SK-N-SH (cell line): Measurements from ENCODE around the gene DHX9. TPM values are rescaled to one million over a fixed set of nuclear protein-coding genes. Genes with fewer than 3 reads are reported as not detected.

Experiments
- CTCF ChIA-PET: fragments of 300-600, 350-600 bp; formaldehyde crosslinking; extraction: SDS; loops from one replicate; lab custom pipeline; 2021; lab: Yijun Ruan, JAX
- POLR2A ChIA-PET: fragments of 350-600 bp; sonication (Branson Sonifier 250); formaldehyde crosslinking; extraction: SDS; loops from one replicate; lab custom pipeline; 2020; ENCODE audit warnings: antibody characterized with exemption, inconsistent platforms; lab: Yijun Ruan, JAX
- DNase-seq: peaks from one replicate; pipeline ENCODE4 v3.0.0; 2012
- H2AFZ ChIP-seq: fragments of 200-600 bp; sonication (generic); 2 replicates; pipeline ENCODE4 v1.8.1; 2016; ENCODE audit warnings: antibody characterized with exemption, mild to moderate bottlenecking, low read depth
- H3F3A ChIP-seq: fragments of 200-600 bp; sonication (generic); replicated peaks from 2 replicates; pipeline ENCODE3; 2016; ENCODE audit warnings: antibody characterized with exemption, mild to moderate bottlenecking; ENCODE audit not compliant: insufficient read depth
- H3K27ac ChIP-seq, 2 experiments: fragments of 200-500 bp in 1 of 2; fragments of 200-600 bp in 1 of 2; sonication (Bioruptor generic) in 1 of 2; sonication (generic), shearing (Covaris generic) in 1 of 2; 2 replicates each; pipeline versions ENCODE4 v1.5.1 to v1.6.1; 2014 to 2016; ENCODE audit warnings: low read depth in 2 of 2, inconsistent platforms in 1 of 2, low read length in 1 of 2, mild to moderate bottlenecking in 1 of 2, mixed read lengths in 1 of 2
- H3K27me3 ChIP-seq: fragments of 200-600 bp; sonication (generic), shearing (Covaris generic); 2 replicates; pipeline ENCODE4 v1.6.1; 2016; ENCODE audit warnings: mixed run types; ENCODE audit not compliant: insufficient read depth
- H3K36me3 ChIP-seq, 2 experiments: fragments of 200-500 bp in 1 of 2; fragments of 200-600 bp in 1 of 2; sonication (Bioruptor generic) in 1 of 2; sonication (generic) in 1 of 2; replicated peaks in 1 of 2; 2 replicates each; pipeline versions ENCODE3 to v1.5.1; 2014 to 2016; ENCODE audit warnings: low read length in 1 of 2, mild to moderate bottlenecking in 1 of 2; ENCODE audit not compliant: insufficient read depth in 2 of 2, control insufficient read depth in 1 of 2
- H3K4me1 ChIP-seq, 2 experiments: fragments of 200-500 bp in 1 of 2; fragments of 200-600 bp in 1 of 2; sonication (Bioruptor generic) in 1 of 2; sonication (generic), shearing (Covaris generic) in 1 of 2; 2 replicates each; pipeline versions ENCODE4 v1.5.1 to v1.6.1; 2014 to 2016; ENCODE audit warnings: low read depth in 1 of 2, low read length in 1 of 2, mixed run types in 1 of 2; ENCODE audit not compliant: insufficient read depth in 2 of 2, control insufficient read depth in 1 of 2
- H3K4me2 ChIP-seq: fragments of 200-600 bp; sonication (generic), shearing (Covaris generic); 2 replicates; pipeline ENCODE4 v1.6.1; 2017; ENCODE audit warnings: mixed run types
- H3K4me3 ChIP-seq, 2 experiments: fragments of 200-500 bp in 1 of 2; fragments of 200-600 bp in 1 of 2; sonication (Bioruptor generic) in 1 of 2; sonication (generic), shearing (Covaris generic) in 1 of 2; 2 replicates each; pipeline versions ENCODE4 v1.5.1 to v1.8.1; 2014 to 2016; ENCODE audit warnings: low read depth in 2 of 2, inconsistent platforms in 1 of 2, low read length in 1 of 2, mild to moderate bottlenecking in 1 of 2, mixed read lengths in 1 of 2, moderate library complexity in 1 of 2
- H3K79me2 ChIP-seq: fragments of 200-600 bp; sonication (generic); 2 replicates; pipeline ENCODE4 v1.8.1; 2017; ENCODE audit warnings: mild to moderate bottlenecking; ENCODE audit not compliant: insufficient read depth
- H3K9ac ChIP-seq: fragments of 200-600 bp; sonication (generic); 2 replicates; pipeline ENCODE4 v1.6.1; 2017; ENCODE audit warnings: mixed run types
- H3K9me2 ChIP-seq: fragments of 200-600 bp; sonication (generic); 2 replicates; pipeline ENCODE4 v1.6.1; 2017; ENCODE audit warnings: mixed run types
- H3K9me3 ChIP-seq: fragments of 200-600 bp; sonication (generic); 2 replicates; pipeline ENCODE4 v1.6.1; 2017; ENCODE audit warnings: mixed run types, mild to moderate bottlenecking, moderate library complexity
- H4K20me1 ChIP-seq: fragments of 200-600 bp; sonication (generic); 2 replicates; pipeline ENCODE4 v1.6.1; 2017; ENCODE audit warnings: mild to moderate bottlenecking, mixed run types; ENCODE audit not compliant: insufficient read depth
- CTCF ChIP-seq: fragments of 200-600 bp; sonication (generic); IDR thresholded peaks from 2 replicates; pipeline ENCODE4 v1.6.1; 2017; ENCODE audit warnings: antibody characterized with exemption, mild to moderate bottlenecking, moderate library complexity
- EP300 ChIP-seq, 2 experiments: IDR thresholded peaks; 2 replicates each; pipeline versions ENCODE4 v1.4.0 to v1.6.1; 2012; ENCODE audit warnings: borderline replicate concordance in 1 of 2, low read depth in 1 of 2, low read length in 1 of 2
- EZH2phosphoT487 ChIP-seq: fragments of 200-600 bp; sonication (generic); IDR thresholded peaks from 2 replicates; pipeline ENCODE4 v1.6.1; 2017; ENCODE audit warnings: low read depth, mixed run types, mild to moderate bottlenecking, antibody characterized with exemption, moderate library complexity, borderline replicate concordance
- FOXJ3 ChIP-seq: sonication (generic); formaldehyde crosslinking; IDR thresholded peaks from 2 replicates; pipeline ENCODE4 v1.5.1; 2020; ENCODE audit warnings: mild to moderate bottlenecking, missing genetic modification reagents
- FOXM1 ChIP-seq: IDR thresholded peaks from 2 replicates; pipeline ENCODE4 v1.4.0; 2012; ENCODE audit warnings: low read depth, mild to moderate bottlenecking
- JUND ChIP-seq: IDR thresholded peaks from 2 replicates; pipeline ENCODE4 v1.4.0; 2012
- MAX ChIP-seq: IDR thresholded peaks from 2 replicates; pipeline ENCODE4 v1.4.0; 2012; ENCODE audit warnings: low read depth
- MEF2A ChIP-seq: IDR thresholded peaks from 2 replicates; pipeline ENCODE4 v1.4.0; 2012; ENCODE audit warnings: low read depth, borderline replicate concordance
- MXI1 ChIP-seq: IDR thresholded peaks from 2 replicates; pipeline ENCODE4 v1.6.1; 2012; ENCODE audit warnings: mild to moderate bottlenecking, low read depth, low read length, improper control_type of control experiment
- NFIC ChIP-seq: IDR thresholded peaks from 2 replicates; pipeline ENCODE4 v1.4.0; 2012; ENCODE audit warnings: borderline replicate concordance
- NRF1 ChIP-seq: IDR thresholded peaks from 2 replicates; pipeline ENCODE4 v1.6.1; 2012; ENCODE audit warnings: low read depth, mild to moderate bottlenecking, low read length
- POLR2AphosphoS5 ChIP-seq: IDR thresholded peaks from 2 replicates; pipeline ENCODE4 v1.6.1; 2012; ENCODE audit warnings: low read depth, low read length
- RCOR1 ChIP-seq: fragments of 150-350 bp; IDR thresholded peaks from 2 replicates; pipeline ENCODE4 v1.6.1; 2017; ENCODE audit warnings: antibody characterized with exemption, low read length
- REST ChIP-seq: IDR thresholded peaks from 2 replicates; pipeline ENCODE4 v1.6.1; 2012; ENCODE audit warnings: mild to moderate bottlenecking, low read depth, low read length, moderate library complexity
- RFX5 ChIP-seq: IDR thresholded peaks from 2 replicates; pipeline ENCODE4 v1.6.1; 2012; ENCODE audit warnings: mild to moderate bottlenecking, improper control_type of control experiment, low read length
- TAF1 ChIP-seq: IDR thresholded peaks from 2 replicates; pipeline ENCODE4 v1.6.1; 2012; ENCODE audit warnings: low read depth, mild to moderate bottlenecking, low read length, moderate library complexity, borderline replicate concordance
- TCF12 ChIP-seq: IDR thresholded peaks from 2 replicates; pipeline ENCODE4 v1.4.0; 2012
- USF2 ChIP-seq: fragments of 150-350 bp; IDR thresholded peaks from 2 replicates; pipeline ENCODE4 v1.6.1; 2017; ENCODE audit warnings: antibody characterized with exemption, low read length, low read depth, borderline replicate concordance
- ZBTB33 ChIP-seq: IDR thresholded peaks from 2 replicates; pipeline ENCODE4 v1.4.0; 2012; ENCODE audit warnings: low read depth, borderline replicate concordance
- WGBS: methylation state at CpG from one replicate; pipeline ENCODE4 v1.1.6; 2017; ENCODE audit warnings: low lambda C conversion rate; 5-methylcytosine and 5-hydroxymethylcytosine counted together
- polyA plus RNA-seq, 3 experiments: library from polyadenylated mRNA; depleted of rRNA; stranded (reverse); fragments of >200 nt; gene quantifications; 2 replicates each; pipeline ENCODE4 v1.2.3, GENCODE V29; 2012

Gene DHX9
- polyA plus RNA-seq, 1 of the 3 experiments (the other 2 are of a cell fraction), result 145 TPM

GRCh38 chr1:182839209-182840066 is at the start of gene DHX9 (continued):
- TF ChIP-seq FOXJ3 (CRISPR knock-in tag) (no peak), MXI1 (peak; percentile 90), ZBTB33 (no peak), JUND (no peak)

GRCh38 chr1:182791281-182792179 is 47.6 kb upstream of the DHX9 start:
- Histone ChIP-seq H3K79me2 (no peaks in the 10 kb centered on the region), H3K27ac (no peak overlapping the region), H3K4me2 (no peak overlapping the region), H3K4me1 (peaks cover 5 to 9% of the 10 kb centered on the region in 2 experiments; a peak in 2 of 4 replicates), H3K9ac (no peak overlapping the region), H3K27me3 (peaks cover 23% of the 10 kb centered on the region; the same call in 1 of the 2 replicates), H3F3A (peaks cover 3% of the 10 kb centered on the region), H2AFZ (no peak overlapping the region), H4K20me1 (no peaks in the 10 kb centered on the region), H3K4me3 (no peak overlapping the region), H3K9me3 (no peaks in the 10 kb centered on the region), H3K9me2 (no peaks in the 10 kb centered on the region), H3K36me3 (peaks cover 0 to 4% of the 10 kb centered on the region in 2 experiments)
- CTCF ChIA-PET, result interaction anchor here (1.3 to 12.5 kb wide), 3 partner anchors 9 to 191 kb away, joined by 4 to 829 read pairs (median 6); partner anchors contain the start of gene RGS16
- 84% methylated on average over 8 of the region's 8 CpGs for WGBS
- DNase-seq, result no peak
- TF ChIP-seq REST, result no peak
- no peak for TF ChIP-seq USF2
- TF ChIP-seq JUND, result no peak
- TF ChIP-seq MAX, result no peak
- no peak for TF ChIP-seq RFX5
- TF ChIP-seq MEF2A, result no peak
- TF ChIP-seq NFIC, result no peak
- TF ChIP-seq TCF12, result no peak
- no peak for TF ChIP-seq CTCF
- TF ChIP-seq RCOR1, result no peak
- no peak for TF ChIP-seq POLR2AphosphoS5
- TF ChIP-seq EZH2phosphoT487, result no peak
- no peak for TF ChIP-seq EP300 (IDR thresholded peaks at IDR 0.05; ENCODE audit: borderline replicate concordance in 1 of 2, low read depth in 1 of 2, low read length in 1 of 2)
- no peak for TF ChIP-seq NRF1
- no peak for TF ChIP-seq FOXM1
- TF ChIP-seq MXI1, result no peak
- no peak for TF ChIP-seq TAF1
- TF ChIP-seq FOXJ3 (CRISPR knock-in tag), result no peak
- POLR2A ChIA-PET, result no interaction called here
